Caco-2 (cell line): ENCODE measurements around the gene POU4F2. TPM values are rescaled to one million over a fixed set of nuclear protein-coding genes. Genes with fewer than 3 reads are reported as not detected.

Source experiments
- BruUV-seq: library from RNA; stranded (reverse); fragments of 400-500 nt; replicated peaks from 2 replicates; lab custom pipeline; 2021; lab: Mats Ljungman, UMichigan
- CTCF ChIA-PET: fragments of 300-600 bp; sonication (Branson Sonifier 250); formaldehyde crosslinking; loops from one replicate; lab custom pipeline; 2022; ENCODE audit warnings: antibody characterized with exemption; lab: Charles Lee
- POLR2A ChIA-PET: fragments of 300-600 bp; sonication (Branson Sonifier 250); formaldehyde crosslinking; loops from one replicate; lab custom pipeline; 2022; ENCODE audit warnings: antibody characterized with exemption; lab: Charles Lee
- DNase-seq, 2 experiments: peaks; one replicate each; pipeline versions ENCODE4 v3.0.0 to v3.0.0-alpha.2; 2020 to 2022
- H3K27me3 ChIP-seq: replicated peaks from 2 replicates; pipeline ENCODE4 v1.6.0; 2011; ENCODE audit warnings: low read length; ENCODE audit not compliant: control insufficient read depth, insufficient read depth
- H3K36me3 ChIP-seq: 2 replicates; pipeline ENCODE4 v1.5.1; 2011; ENCODE audit warnings: low read length; ENCODE audit not compliant: control insufficient read depth, insufficient read depth
- H3K4me1 ChIP-seq: fragments of 250-450 bp; sonication (Bioruptor Pico); 2 replicates; pipeline ENCODE4 v1.5.1; 2020; ENCODE audit warnings: mild to moderate bottlenecking
- H3K4me3 ChIP-seq: 2 replicates; pipeline ENCODE4 v1.5.1; 2011; ENCODE audit warnings: low read depth, mild to moderate bottlenecking, control low read depth, low read length
- H3K9me3 ChIP-seq: fragments of 250-450 bp; sonication (Bioruptor Pico); 2 replicates; pipeline ENCODE4 v1.5.1; 2020; ENCODE audit warnings: mild to moderate bottlenecking, moderate library complexity
- H3K27ac Mint-ChIP-seq: one replicate; pipeline ENCODE4 v1.8.0; 2022; ENCODE audit warnings: mixed read lengths; ENCODE audit not compliant: unreplicated experiment
- H3K27me3 Mint-ChIP-seq: one replicate; pipeline ENCODE4 v1.8.0; 2022; ENCODE audit warnings: mixed read lengths; ENCODE audit not compliant: insufficient read depth, unreplicated experiment
- H3K36me3 Mint-ChIP-seq: one replicate; pipeline ENCODE4 v1.8.0; 2022; ENCODE audit warnings: mild to moderate bottlenecking, mixed read lengths; ENCODE audit not compliant: insufficient read depth, unreplicated experiment
- H3K4me1 Mint-ChIP-seq: one replicate; pipeline ENCODE4 v1.8.0; 2022; ENCODE audit warnings: low read depth, mixed read lengths; ENCODE audit not compliant: unreplicated experiment
- H3K4me3 Mint-ChIP-seq: one replicate; pipeline ENCODE4 v1.8.0; 2022; ENCODE audit warnings: mild to moderate bottlenecking, moderate library complexity, mixed read lengths; ENCODE audit not compliant: unreplicated experiment
- H3K9me3 Mint-ChIP-seq: one replicate; pipeline ENCODE4 v1.8.0; 2022; ENCODE audit warnings: mixed read lengths; ENCODE audit not compliant: unreplicated experiment
- CTCF ChIP-seq, 2 experiments: fragments of 200-600 bp in 1 of 2; IDR thresholded peaks; 1 replicate in 1 of 2; 2 replicates in 1 of 2; pipeline versions ENCODE4 v1.5.1 to v1.8.0; 2011 to 2022; ENCODE audit warnings: antibody characterized with exemption in 1 of 2, control low read depth in 1 of 2, inconsistent platforms in 1 of 2, low read depth in 1 of 2, low read length in 1 of 2, mild to moderate bottlenecking in 1 of 2, moderate library complexity in 1 of 2; ENCODE audit not compliant: insufficient read depth in 1 of 2, severe bottlenecking in 1 of 2, unreplicated experiment in 1 of 2
- intact Hi-C: fragments of 100-400 bp; cut with micrococcal nuclease; formaldehyde crosslinking; loops from one replicate; pipeline ENCODE4 v1.10.0; 2022; ENCODE audit not compliant: unreplicated experiment
- total RNA-seq: library from RNA; stranded (reverse); gene quantifications from 2 replicates; pipeline ENCODE4 v1.2.3, GENCODE V29; 2022

POU4F2 gene
- total RNA-seq, 1 experiment from 2014 or later, result not detected

DNA sequence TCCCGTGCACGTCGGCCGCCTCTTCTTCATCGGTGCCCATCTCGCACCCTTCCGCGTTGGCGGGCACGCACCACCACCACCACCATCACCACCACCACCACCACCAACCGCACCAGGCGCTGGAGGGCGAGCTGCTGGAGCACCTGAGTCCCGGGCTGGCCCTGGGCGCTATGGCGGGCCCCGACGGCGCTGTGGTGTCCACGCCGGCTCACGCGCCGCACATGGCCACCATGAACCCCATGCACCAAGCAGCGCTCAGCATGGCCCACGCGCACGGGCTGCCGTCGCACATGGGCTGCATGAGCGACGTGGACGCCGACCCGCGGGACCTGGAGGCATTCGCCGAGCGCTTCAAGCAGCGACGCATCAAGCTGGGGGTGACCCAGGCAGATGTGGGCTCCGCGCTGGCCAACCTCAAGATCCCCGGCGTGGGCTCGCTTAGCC lies 1.4 kb downstream of the POU4F2 start:
- DNase-seq, result no peak
- TF ChIP-seq CTCF (IDR thresholded peaks at IDR 0.05; ENCODE audit: insufficient read depth in 1 of 2, low read depth in 1 of 2, low read length in 1 of 2, severe bottlenecking in 1 of 2, unreplicated experiment in 1 of 2), result no peak
- no peaks in the 10 kb centered on the region for H3K27me3 ChIP-seq
- ChIA-PET POLR2A (no interaction called here), CTCF (no interaction called here)
- Mint-ChIP-seq H3K27ac (no peak overlapping the region), H3K9me3 (no peaks in the 10 kb centered on the region), H3K4me1 (no peaks in the 10 kb centered on the region), H3K27me3 (peaks cover 2% of the 10 kb centered on the region), H3K4me3 (no peak overlapping the region), H3K36me3 (no peaks in the 10 kb centered on the region)
- no TSS peak for BruUV-seq
- H3K36me3 ChIP-seq, result no peaks in the 10 kb centered on the region
- no peak overlapping the region for H3K4me3 ChIP-seq
- intact Hi-C loops, result no loop called here
- no peaks in the 10 kb centered on the region for H3K9me3 ChIP-seq
- no peaks in the 10 kb centered on the region for H3K4me1 ChIP-seq

- CTCF ChIA-PET, result no interaction called here
- H3K36me3 Mint-ChIP-seq, result no peaks in the 10 kb centered on the region
- no peak overlapping the region for H3K27ac Mint-ChIP-seq
- no peaks in the 10 kb centered on the region for H3K27me3 ChIP-seq
- POLR2A ChIA-PET, result no interaction called here
- no peak overlapping the region for H3K4me3 Mint-ChIP-seq
- no peak for DNase-seq
- H3K4me3 ChIP-seq, result no peak overlapping the region
- H3K4me1 Mint-ChIP-seq, result no peaks in the 10 kb centered on the region
- no peaks in the 10 kb centered on the region for H3K36me3 ChIP-seq
- H3K4me1 ChIP-seq, result no peaks in the 10 kb centered on the region
- peaks cover 2% of the 10 kb centered on the region for H3K27me3 Mint-ChIP-seq
- no peaks in the 10 kb centered on the region for H3K9me3 Mint-ChIP-seq
- no peaks in the 10 kb centered on the region for H3K9me3 ChIP-seq
- no TSS peak for BruUV-seq
- TF ChIP-seq CTCF (IDR thresholded peaks at IDR 0.05; ENCODE audit: insufficient read depth in 1 of 2, low read depth in 1 of 2, low read length in 1 of 2, severe bottlenecking in 1 of 2, unreplicated experiment in 1 of 2), result no peak
- intact Hi-C loops, result no loop called here
These were observed 1.9 kb downstream of the POU4F2 start for GRCh38 chr4:146640465-146641061.

DNA sequence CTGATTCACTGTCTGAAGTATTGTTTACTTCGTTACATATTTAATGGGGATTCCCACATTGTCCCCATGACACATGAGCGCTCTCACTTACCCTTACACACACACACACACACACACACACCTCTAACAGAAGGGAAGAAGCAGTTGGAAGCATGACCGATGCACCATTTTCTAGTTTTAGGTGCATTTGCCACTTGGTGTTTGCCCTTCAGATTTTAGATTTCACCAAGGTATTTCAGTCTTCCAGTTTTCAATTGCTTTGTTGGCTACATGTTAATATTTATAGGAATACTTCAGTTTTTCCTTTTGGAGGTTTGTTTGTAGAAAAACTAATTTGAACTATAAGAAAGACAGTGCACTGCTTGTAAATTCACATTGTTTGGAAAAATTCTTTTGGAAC lies 3.1 kb downstream of the POU4F2 start:
- no peak for TF ChIP-seq CTCF (IDR thresholded peaks at IDR 0.05; ENCODE audit: insufficient read depth in 1 of 2, low read depth in 1 of 2, low read length in 1 of 2, severe bottlenecking in 1 of 2, unreplicated experiment in 1 of 2)
- Histone ChIP-seq H3K9me3 (no peaks in the 10 kb centered on the region), H3K36me3 (no peaks in the 10 kb centered on the region), H3K27me3 (no peaks in the 10 kb centered on the region), H3K4me1 (no peaks in the 10 kb centered on the region), H3K4me3 (no peak overlapping the region)
- H3K9me3 Mint-ChIP-seq, result no peaks in the 10 kb centered on the region
- no peak overlapping the region for H3K27ac Mint-ChIP-seq
- DNase-seq, result no peak
- H3K4me1 Mint-ChIP-seq, result no peaks in the 10 kb centered on the region
- ChIA-PET CTCF (no interaction called here), POLR2A (no interaction called here)
- no peak overlapping the region for H3K4me3 Mint-ChIP-seq
- peaks cover 6% of the 10 kb centered on the region for H3K27me3 Mint-ChIP-seq
- no TSS peak for BruUV-seq
- intact Hi-C loops, result no loop called here
- H3K36me3 Mint-ChIP-seq, result no peaks in the 10 kb centered on the region
